Esophagus muscularis mucosa (tissue), 4 donors: ENCODE data around the gene NCAPH2. TPM values are rescaled to one million over a fixed set of nuclear protein-coding genes. Genes with fewer than 3 reads are reported as not detected.
"Not testable (repeated sequence)": the region's sequence is repeated elsewhere in the genome, so short reads cannot be mapped to it uniquely, and the experiment has no call there.

Experiments used
- DNase-seq: peaks from one replicate; pipeline ENCODE4 v3.0.0-alpha.2; 2017; ENCODE audit errors: extremely low spot score
- H3K27ac ChIP-seq, 4 donors: fragments of 200-600 bp; sonication (generic); replicated peaks in 1 of 4; 1 replicate in 3 of 4; 2 replicates in 1 of 4; pipeline ENCODE4 v1.5.1; 2016 to 2019; ENCODE audit warnings: mild to moderate bottlenecking in 1 of 4
- H3K27me3 ChIP-seq, 4 donors: fragments of 200-600 bp; sonication (generic); one replicate each; pipeline versions ENCODE4 v1.5.1 to v1.6.0; 2016 to 2019
- H3K36me3 ChIP-seq, 4 donors: fragments of 200-600 bp; sonication (generic); one replicate each; pipeline ENCODE4 v1.5.1; 2016 to 2019
- H3K4me1 ChIP-seq, 4 donors: fragments of 200-600 bp; sonication (generic); one replicate each; pipeline ENCODE4 v1.5.1; 2016 to 2019
- H3K4me3 ChIP-seq, 4 donors: fragments of 200-600 bp; sonication (generic); 1 replicate in 2 of 4; 2 replicates in 2 of 4; pipeline ENCODE4 v1.5.1; 2016 to 2019; ENCODE audit warnings: mild to moderate bottlenecking in 4 of 4, moderate library complexity in 1 of 4
- H3K9me3 ChIP-seq, 4 donors: fragments of 200-600 bp; sonication (generic); 1 replicate in 3 of 4; 2 replicates in 1 of 4; pipeline ENCODE4 v1.5.1; 2016 to 2019
- EP300 ChIP-seq: sonication (generic); formaldehyde crosslinking; IDR thresholded peaks from one replicate; pipeline ENCODE4 v1.6.1; 2017; ENCODE audit warnings: antibody characterized with exemption
- POLR2A ChIP-seq: fragments of 450-650 bp; IDR thresholded peaks from one replicate; pipeline ENCODE4 v1.6.1; 2017; ENCODE audit warnings: antibody characterized with exemption, moderate library complexity, mild to moderate bottlenecking, low read depth
- POLR2AphosphoS5 ChIP-seq, 2 donors: sonication (generic); formaldehyde crosslinking; IDR thresholded peaks; one replicate each; pipeline ENCODE4 v1.6.1; 2017; ENCODE audit warnings: antibody characterized with exemption in 2 of 2
- WGBS: methylation state at CpG from one replicate; pipeline ENCODE4 v1.1.5; 2018; 5-methylcytosine and 5-hydroxymethylcytosine counted together
- intact Hi-C: fragments of 100-400 bp; cut with DNase I; formaldehyde crosslinking; loops from one replicate; pipeline ENCODE4 v1.15.1; 2023
- total RNA-seq, 4 donors: library from RNA; depleted of rRNA; stranded (reverse); fragments of >200 nt; gene quantifications; one replicate each; pipeline versions ENCODE4 v1.1.0 to v1.2.1, GENCODE V29; 2016
- TF ChIP-seq, protein P1 (sequence below), 3 experiments: fragments of 200-600 bp in 2 of 3; fragments of 450-650 bp in 1 of 3; sonication (generic) in 2 of 3; IDR thresholded peaks; one replicate each; pipeline ENCODE4 v1.5.1; 2017 to 2019; ENCODE audit warnings: antibody characterized with exemption in 3 of 3, mild to moderate bottlenecking in 2 of 3, moderate library complexity in 1 of 3

The NCAPH2 gene
- total RNA-seq, 4 donors from 2014 or later: 30.3 to 44.6 (median 41.7) TPM

DNA sequence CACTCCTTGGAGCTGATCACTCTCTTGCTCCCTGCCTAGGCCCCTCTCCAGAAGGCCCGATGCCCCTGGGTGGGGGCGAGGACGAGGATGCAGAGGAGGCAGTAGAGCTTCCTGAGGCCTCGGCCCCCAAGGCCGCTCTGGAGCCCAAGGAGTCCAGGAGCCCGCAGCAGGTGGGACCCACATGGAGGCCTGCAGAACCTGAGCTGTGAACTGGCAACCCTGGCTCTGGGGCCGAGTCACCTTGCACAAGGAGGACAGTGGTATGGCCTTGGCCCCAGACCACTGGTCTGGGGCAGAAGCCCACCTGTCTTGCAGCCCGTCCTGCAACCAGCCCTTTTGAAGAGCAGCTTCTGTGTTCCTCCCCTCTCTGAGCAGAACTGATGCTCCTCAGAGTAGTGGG is 11.1 kb downstream of the NCAPH2 start:
- TF ChIP-seq, protein P1, sequence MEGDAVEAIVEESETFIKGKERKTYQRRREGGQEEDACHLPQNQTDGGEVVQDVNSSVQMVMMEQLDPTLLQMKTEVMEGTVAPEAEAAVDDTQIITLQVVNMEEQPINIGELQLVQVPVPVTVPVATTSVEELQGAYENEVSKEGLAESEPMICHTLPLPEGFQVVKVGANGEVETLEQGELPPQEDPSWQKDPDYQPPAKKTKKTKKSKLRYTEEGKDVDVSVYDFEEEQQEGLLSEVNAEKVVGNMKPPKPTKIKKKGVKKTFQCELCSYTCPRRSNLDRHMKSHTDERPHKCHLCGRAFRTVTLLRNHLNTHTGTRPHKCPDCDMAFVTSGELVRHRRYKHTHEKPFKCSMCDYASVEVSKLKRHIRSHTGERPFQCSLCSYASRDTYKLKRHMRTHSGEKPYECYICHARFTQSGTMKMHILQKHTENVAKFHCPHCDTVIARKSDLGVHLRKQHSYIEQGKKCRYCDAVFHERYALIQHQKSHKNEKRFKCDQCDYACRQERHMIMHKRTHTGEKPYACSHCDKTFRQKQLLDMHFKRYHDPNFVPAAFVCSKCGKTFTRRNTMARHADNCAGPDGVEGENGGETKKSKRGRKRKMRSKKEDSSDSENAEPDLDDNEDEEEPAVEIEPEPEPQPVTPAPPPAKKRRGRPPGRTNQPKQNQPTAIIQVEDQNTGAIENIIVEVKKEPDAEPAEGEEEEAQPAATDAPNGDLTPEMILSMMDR (IDR thresholded peaks at IDR 0.05): no peak
- TF ChIP-seq POLR2A (no peak), EP300 (no peak), POLR2AphosphoS5 (IDR thresholded peaks at IDR 0.05) (no peak)
- DNase-seq: no peak
- H3K36me3 ChIP-seq: peaks cover 38 to 94% (median 86%) of the 10 kb centered on the region in 4 donors

DNA sequence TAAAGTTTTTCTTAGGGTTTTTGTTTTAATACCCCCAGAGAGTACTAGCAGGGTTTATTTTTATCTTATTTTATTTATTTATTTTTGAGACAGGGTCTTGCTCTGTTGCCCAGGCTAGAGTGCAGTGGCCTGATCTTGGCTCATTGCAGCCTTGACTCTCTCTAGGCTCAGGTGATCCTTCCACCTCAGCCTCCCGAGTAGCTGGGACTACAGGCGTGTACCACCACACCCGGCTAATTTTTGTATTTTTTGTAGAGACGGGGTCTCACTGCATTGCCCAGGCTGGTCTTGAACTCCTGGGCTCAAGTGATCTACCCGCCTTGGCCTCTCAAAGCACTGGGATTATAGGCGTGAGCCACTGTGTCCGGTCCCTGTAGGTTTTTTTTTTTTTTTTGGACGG is 12.2 kb downstream of the NCAPH2 start:
- peaks cover 10 to 18% (median 15%) of the 10 kb centered on the region in 4 donors for H3K4me1 ChIP-seq
- H3K9me3 ChIP-seq, DNase-seq, intact Hi-C loops, H3K4me3 ChIP-seq, H3K27ac ChIP-seq, H3K27me3 ChIP-seq: not testable (repeated sequence)
- WGBS: 96% methylated on average over 8 of the region's 8 CpGs
- H3K36me3 ChIP-seq: peaks cover 38 to 85% (median 81%) of the 10 kb centered on the region in 4 donors

More for the DNA sequence above, 11.1 kb downstream of the NCAPH2 start:
- no peak overlapping the region for H3K4me3 ChIP-seq
- WGBS: no CpG with 5 or more reads among the region's 8 CpGs
- no peaks in the 10 kb centered on the region for H3K9me3 ChIP-seq
- no peak overlapping the region for H3K27ac ChIP-seq
- H3K27me3 ChIP-seq: no peaks in the 10 kb centered on the region
- H3K4me1 ChIP-seq: peaks cover 1 to 8% (median 5%) of the 10 kb centered on the region in 4 donors
- intact Hi-C loops: no loop called here

DNA sequence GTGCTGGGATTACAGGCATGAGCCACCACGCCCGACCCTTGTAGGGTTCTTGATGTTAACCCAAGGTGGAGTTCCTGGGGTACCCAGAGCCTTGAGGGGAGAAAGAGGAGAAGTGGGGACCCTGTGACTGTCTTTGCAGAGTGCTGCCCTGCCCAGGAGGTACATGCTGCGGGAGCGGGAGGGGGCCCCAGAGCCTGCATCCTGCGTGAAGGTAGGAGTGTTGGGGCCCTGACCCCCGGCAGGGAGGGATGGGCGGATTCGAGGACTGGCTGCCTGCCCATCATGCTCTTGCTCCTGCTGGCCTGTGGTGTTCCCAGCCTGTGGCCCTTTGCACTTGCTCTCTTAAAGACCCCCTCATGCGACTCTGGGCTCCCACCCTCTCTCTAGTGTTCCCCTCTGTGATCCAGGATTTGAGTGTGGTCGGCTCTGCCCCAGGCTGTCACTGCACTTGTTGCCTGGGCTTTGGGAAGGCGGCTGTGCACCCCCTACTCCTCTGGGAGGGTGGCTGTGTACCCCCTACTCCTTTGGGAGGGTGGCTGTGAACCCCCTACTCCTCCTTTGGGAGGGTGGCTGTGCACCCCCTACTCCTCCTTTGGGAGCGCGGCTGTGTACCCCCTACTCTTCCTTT is 12.9 kb downstream of the NCAPH2 start:
- Histone ChIP-seq H3K4me3 (no peak overlapping the region), H3K9me3 (no peaks in the 10 kb centered on the region), H3K27me3 (no peaks in the 10 kb centered on the region), H3K4me1 (peaks cover 10 to 22% (median 18%) of the 10 kb centered on the region in 4 donors), H3K27ac (no peak overlapping the region), H3K36me3 (peaks cover 38 to 82% (median 80%) of the 10 kb centered on the region in 4 donors)
- TF ChIP-seq, protein P1 (IDR thresholded peaks at IDR 0.05): no peak
- TF ChIP-seq EP300: no peak
- TF ChIP-seq POLR2AphosphoS5 (IDR thresholded peaks at IDR 0.05): no peak
- TF ChIP-seq POLR2A: no peak
- 94% methylated on average over 5 of the region's 13 CpGs for WGBS
- DNase-seq: no peak
- intact Hi-C loops: no loop called here

GRCh38 chr22:50521710-50522109 is 13.7 kb downstream of the NCAPH2 start:
- Histone ChIP-seq H3K4me1 (peaks cover 15 to 30% (median 25%) of the 10 kb centered on the region in 4 donors), H3K36me3 (peaks cover 38 to 75% (median 73%) of the 10 kb centered on the region in 4 donors), H3K27me3 (no peaks in the 10 kb centered on the region), H3K4me3 (no peak overlapping the region), H3K27ac (no peak overlapping the region), H3K9me3 (no peaks in the 10 kb centered on the region)
- 84% methylated on average over 4 of the region's 10 CpGs for WGBS
- intact Hi-C loops: no loop called here
- TF ChIP-seq, protein P1 (IDR thresholded peaks at IDR 0.05): no peak
- TF ChIP-seq EP300 (no peak), POLR2AphosphoS5 (IDR thresholded peaks at IDR 0.05) (no peak), POLR2A (no peak)
- no peak for DNase-seq

DNA sequence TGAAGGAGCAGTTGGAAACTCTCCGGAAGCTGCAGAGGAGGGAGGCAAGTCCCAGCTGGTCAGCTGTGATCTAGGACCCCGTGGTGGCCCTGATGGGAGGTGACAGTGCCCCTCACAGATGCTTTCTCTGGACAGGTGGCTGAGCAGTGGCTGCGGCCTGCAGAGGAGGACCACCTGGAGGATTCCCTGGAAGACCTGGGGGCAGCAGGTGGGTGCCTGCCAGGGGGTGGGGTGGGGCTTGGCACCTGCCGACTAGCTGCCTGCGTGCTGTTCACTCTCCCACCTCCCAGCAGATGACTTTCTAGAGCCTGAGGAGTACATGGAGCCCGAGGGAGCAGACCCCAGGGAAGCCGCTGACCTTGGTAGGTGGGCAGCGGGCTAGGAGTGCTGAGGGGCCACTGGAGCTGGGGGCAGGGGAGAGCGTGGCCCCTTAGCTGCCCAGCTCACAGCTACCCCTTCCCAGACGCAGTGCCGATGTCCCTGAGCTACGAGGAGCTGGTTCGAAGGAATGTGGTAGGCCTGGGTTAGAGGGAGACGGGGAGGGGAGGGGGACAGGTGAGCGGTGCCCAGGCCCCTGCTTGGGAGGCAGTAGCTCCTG is 14.3 kb downstream of the NCAPH2 start:
- no peaks in the 10 kb centered on the region for H3K9me3 ChIP-seq
- H3K27ac ChIP-seq: no peak overlapping the region
- peaks cover 20 to 36% (median 31%) of the 10 kb centered on the region in 4 donors for H3K4me1 ChIP-seq
- 92% methylated on average over 8 of the region's 15 CpGs for WGBS
- DNase-seq: no peak
- H3K36me3 ChIP-seq: peaks cover 37 to 69% (median 67%) of the 10 kb centered on the region in 4 donors
- intact Hi-C loops: no loop called here
- H3K27me3 ChIP-seq: no peaks in the 10 kb centered on the region
- no peak overlapping the region for H3K4me3 ChIP-seq
- TF ChIP-seq POLR2A: no peak
- no peak for TF ChIP-seq EP300
- TF ChIP-seq POLR2AphosphoS5 (IDR thresholded peaks at IDR 0.05): no peak
- TF ChIP-seq, protein P1 (IDR thresholded peaks at IDR 0.05): no peak
